ENCODE data around the gene XPR1.

XPR1 gene

GRCh38 chr1:180918519-180918918 lies 286.7 kb downstream of the XPR1 start:
- ATAC-seq: no peak

GRCh38 chr1:180919183-180919700 lies 287.4 kb downstream of the XPR1 start:
- no peak for ATAC-seq

GRCh38 chr1:180920193-180920592 lies 288.4 kb downstream of the XPR1 start:
- no peak for ATAC-seq

- ATAC-seq: no peak
Measured at GRCh38 chr1:180920702-180921101, 288.9 kb downstream of the XPR1 start.

GRCh38 chr1:180921386-180921785 lies 289.6 kb downstream of the XPR1 start:
- ATAC-seq: no peak

GRCh38 chr1:180921891-180922630 lies 290.2 kb downstream of the XPR1 start:
- no peak for ATAC-seq

- ATAC-seq: no peak
Measured at GRCh38 chr1:180922631-180923015, 290.8 kb downstream of the XPR1 start.

- no peak for ATAC-seq
Measured at GRCh38 chr1:180923021-180923841, 291.4 kb downstream of the XPR1 start.

GRCh38 chr1:180923887-180924286 lies 292.1 kb downstream of the XPR1 start:
- ATAC-seq: no peak

- no peak for ATAC-seq
Measured at GRCh38 chr1:180924939-180925338, 293.1 kb downstream of the XPR1 start.

- no peak for ATAC-seq
Measured at GRCh38 chr1:180925471-180926051, 293.7 kb downstream of the XPR1 start.

- ATAC-seq: peak in 1 of 2 donors; percentile 15
Measured at GRCh38 chr1:180926164-180926981, 294.6 kb downstream of the XPR1 start.

GRCh38 chr1:180927348-180927747 lies 295.5 kb downstream of the XPR1 start:
- ATAC-seq: no peak

- no peak for ATAC-seq
Measured at GRCh38 chr1:180927841-180928240, 296.0 kb downstream of the XPR1 start.

GRCh38 chr1:180928331-180929230 lies 296.8 kb downstream of the XPR1 start:
- no peak for ATAC-seq

GRCh38 chr1:180929389-180929788 lies 297.6 kb downstream of the XPR1 start:
- ATAC-seq: no peak

GRCh38 chr1:180930687-180931086 lies 298.9 kb downstream of the XPR1 start:
- no peak for ATAC-seq

GRCh38 chr1:180931529-180931928 lies 299.7 kb downstream of the XPR1 start:
- no peak for ATAC-seq

- no peak for ATAC-seq
Measured at GRCh38 chr1:180932378-180932777, 300.6 kb downstream of the XPR1 start.

GRCh38 chr1:180933141-180933540 lies 301.3 kb downstream of the XPR1 start:
- ATAC-seq: no peak

- no peak for ATAC-seq
Measured at GRCh38 chr1:180934563-180934962, 302.7 kb downstream of the XPR1 start.
